ENCODE results near the gene MICU1. TPM values are rescaled to one million over a fixed set of nuclear protein-coding genes. Genes with fewer than 3 reads are reported as not detected.

The MICU1 gene
- total RNA-seq, 1 experiment from 2014 or later, result 70.5 TPM

DNA sequence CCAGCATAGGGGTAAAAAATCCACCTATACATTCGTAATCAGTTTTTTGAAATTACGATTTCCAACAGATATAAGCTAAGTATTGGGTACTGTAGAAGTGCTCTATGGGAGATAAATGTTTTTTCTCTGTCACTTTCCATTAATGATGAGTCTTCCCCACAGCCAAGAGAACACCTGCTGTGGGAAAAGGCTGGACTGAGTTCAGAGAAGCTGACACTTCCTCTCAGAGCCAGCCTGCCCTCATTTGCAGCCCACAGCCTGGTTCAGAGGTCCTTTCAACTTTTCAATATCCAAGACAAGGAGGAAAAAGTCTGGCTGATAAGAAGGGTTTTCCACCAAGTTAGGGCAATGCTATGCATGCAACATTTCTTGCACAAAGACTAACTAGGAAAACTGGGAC is 206.6 kb downstream of the MICU1 start:
- Histone ChIP-seq H2AFZ (no peak overlapping the region), H3K4me2 (no peak overlapping the region), H3F3A (ENCODE audit: insufficient read depth, low read depth) (no peaks in the 10 kb centered on the region), H3K79me2 (ENCODE audit: low read depth) (no peaks in the 10 kb centered on the region), H3K27ac (no peak overlapping the region), H3K27me3 (ENCODE audit: insufficient read depth, low read depth) (no peaks in the 10 kb centered on the region), H3K4me1 (replicated peaks; ENCODE audit: insufficient read depth) (no peaks in the 10 kb centered on the region), H3K9me3 (ENCODE audit: insufficient read depth, low read depth) (no peaks in the 10 kb centered on the region), H3K36me3 (ENCODE audit: low read depth) (0 out of 2 replicates have a peak, but pooled peaks cover 5% of the 10 kb centered on the region), H4K20me1 (ENCODE audit: insufficient read depth) (no peaks in the 10 kb centered on the region), H3K9me2 (ENCODE audit: insufficient read depth) (no peaks in the 10 kb centered on the region), H3K4me3 (no peak overlapping the region)
- BruUV-seq (replicated peaks), result no TSS peak
- no peak for DNase-seq
- TF ChIP-seq, protein P1, sequence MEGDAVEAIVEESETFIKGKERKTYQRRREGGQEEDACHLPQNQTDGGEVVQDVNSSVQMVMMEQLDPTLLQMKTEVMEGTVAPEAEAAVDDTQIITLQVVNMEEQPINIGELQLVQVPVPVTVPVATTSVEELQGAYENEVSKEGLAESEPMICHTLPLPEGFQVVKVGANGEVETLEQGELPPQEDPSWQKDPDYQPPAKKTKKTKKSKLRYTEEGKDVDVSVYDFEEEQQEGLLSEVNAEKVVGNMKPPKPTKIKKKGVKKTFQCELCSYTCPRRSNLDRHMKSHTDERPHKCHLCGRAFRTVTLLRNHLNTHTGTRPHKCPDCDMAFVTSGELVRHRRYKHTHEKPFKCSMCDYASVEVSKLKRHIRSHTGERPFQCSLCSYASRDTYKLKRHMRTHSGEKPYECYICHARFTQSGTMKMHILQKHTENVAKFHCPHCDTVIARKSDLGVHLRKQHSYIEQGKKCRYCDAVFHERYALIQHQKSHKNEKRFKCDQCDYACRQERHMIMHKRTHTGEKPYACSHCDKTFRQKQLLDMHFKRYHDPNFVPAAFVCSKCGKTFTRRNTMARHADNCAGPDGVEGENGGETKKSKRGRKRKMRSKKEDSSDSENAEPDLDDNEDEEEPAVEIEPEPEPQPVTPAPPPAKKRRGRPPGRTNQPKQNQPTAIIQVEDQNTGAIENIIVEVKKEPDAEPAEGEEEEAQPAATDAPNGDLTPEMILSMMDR (conservative IDR thresholded peaks at IDR 0.05), result no peak
- TF ChIP-seq EZH2 (IDR thresholded peaks at IDR 0.05; ENCODE audit: low read depth), result no peak
- CTCF ChIA-PET, result no interaction called here
- POLR2A ChIA-PET (ENCODE audit: unreplicated experiment), result interaction anchor here (0.6 kb wide), 1 partner anchor 13 kb away, joined by 9 read pairs; no protein-coding TSS in a partner anchor
- intact Hi-C loops (cut with micrococcal nuclease; ENCODE audit: unreplicated experiment), result no loop called here

DNA sequence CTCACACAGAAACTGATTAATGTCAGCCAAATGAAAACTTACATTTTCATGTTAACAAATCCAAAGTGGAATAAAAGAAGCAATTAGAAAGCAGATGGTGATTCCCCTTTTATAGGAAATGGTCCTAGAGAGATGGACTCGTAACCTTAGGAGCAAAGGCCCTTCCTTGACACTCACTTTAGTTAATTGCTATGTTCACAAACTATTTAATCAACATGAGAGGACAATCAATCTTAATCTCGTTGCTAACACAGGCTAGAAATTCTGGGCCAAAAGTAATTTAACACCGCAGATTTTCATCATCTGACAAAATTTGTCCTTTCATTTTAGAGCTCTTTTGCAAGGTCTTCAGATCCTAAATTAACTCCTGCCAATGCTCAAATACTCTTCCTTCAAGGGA is 207.2 kb downstream of the MICU1 start:
- ChIA-PET CTCF (no interaction called here), POLR2A (ENCODE audit: unreplicated experiment) (no interaction called here)
- Histone ChIP-seq H3K79me2 (ENCODE audit: low read depth) (no peaks in the 10 kb centered on the region), H3K4me3 (no peak overlapping the region), H4K20me1 (ENCODE audit: insufficient read depth) (no peaks in the 10 kb centered on the region), H3K4me2 (no peak overlapping the region), H3F3A (ENCODE audit: insufficient read depth, low read depth) (no peaks in the 10 kb centered on the region), H3K27me3 (ENCODE audit: insufficient read depth, low read depth) (no peaks in the 10 kb centered on the region), H3K36me3 (ENCODE audit: low read depth) (0 out of 2 replicates have a peak, but pooled peaks cover 5% of the 10 kb centered on the region), H3K9me3 (ENCODE audit: insufficient read depth, low read depth) (no peaks in the 10 kb centered on the region), H3K4me1 (replicated peaks; ENCODE audit: insufficient read depth) (no peaks in the 10 kb centered on the region), H2AFZ (no peak overlapping the region), H3K27ac (no peak overlapping the region), H3K9me2 (ENCODE audit: insufficient read depth) (no peaks in the 10 kb centered on the region)
- intact Hi-C loops (cut with micrococcal nuclease; ENCODE audit: unreplicated experiment), result no loop called here
- no peak for TF ChIP-seq EZH2 (IDR thresholded peaks at IDR 0.05; ENCODE audit: low read depth)
- TF ChIP-seq, protein P1 (conservative IDR thresholded peaks at IDR 0.05), result no peak
- DNase-seq, result no peak
- BruUV-seq (replicated peaks), result no TSS peak

DNA sequence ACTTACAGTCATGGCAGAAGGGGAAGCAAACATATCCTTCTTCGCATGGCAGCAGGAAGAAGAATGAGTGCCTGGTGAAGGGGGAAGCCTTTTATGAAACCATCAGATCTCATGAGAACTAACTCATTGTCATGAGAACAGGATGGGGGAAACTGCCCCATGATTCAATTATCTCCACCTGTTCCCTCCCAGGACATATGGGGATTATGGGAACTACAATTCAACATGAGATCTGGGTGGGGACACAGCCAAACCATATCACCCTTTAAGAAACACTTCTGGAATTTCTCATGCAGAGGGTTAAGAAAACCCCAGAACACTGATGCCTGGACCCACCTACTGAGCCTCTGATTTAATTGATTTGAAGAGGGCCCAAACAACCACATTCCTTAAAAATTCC is 207.9 kb downstream of the MICU1 start:
- Histone ChIP-seq H3K27me3 (ENCODE audit: insufficient read depth, low read depth) (no peaks in the 10 kb centered on the region), H3F3A (ENCODE audit: insufficient read depth, low read depth) (no peaks in the 10 kb centered on the region), H3K4me2 (no peak overlapping the region), H4K20me1 (ENCODE audit: insufficient read depth) (no peaks in the 10 kb centered on the region), H3K36me3 (ENCODE audit: low read depth) (0 out of 2 replicates have a peak, but pooled peaks cover 5% of the 10 kb centered on the region), H3K9me2 (ENCODE audit: insufficient read depth) (no peaks in the 10 kb centered on the region), H3K4me3 (no peak overlapping the region), H3K9me3 (ENCODE audit: insufficient read depth, low read depth) (no peaks in the 10 kb centered on the region), H3K27ac (no peak overlapping the region), H2AFZ (no peak overlapping the region), H3K4me1 (replicated peaks; ENCODE audit: insufficient read depth) (no peaks in the 10 kb centered on the region), H3K79me2 (ENCODE audit: low read depth) (no peaks in the 10 kb centered on the region)
- ChIA-PET CTCF (no interaction called here), POLR2A (ENCODE audit: unreplicated experiment) (no interaction called here)
- no peak for TF ChIP-seq EZH2 (IDR thresholded peaks at IDR 0.05; ENCODE audit: low read depth)
- TF ChIP-seq, protein P1 (conservative IDR thresholded peaks at IDR 0.05), result no peak
- intact Hi-C loops (cut with micrococcal nuclease; ENCODE audit: unreplicated experiment), result no loop called here
- no peak for DNase-seq
- no TSS peak for BruUV-seq (replicated peaks)

Data from PC-9 (cell line).